A673 (cell line): ENCODE data around the gene TMEM109. TPM values are rescaled to one million over a fixed set of nuclear protein-coding genes. Genes with fewer than 3 reads are reported as not detected.

Experiments used
- BruUV-seq: library from RNA; stranded (reverse); fragments of 400-500 nt; replicated peaks from 2 replicates; lab custom pipeline; 2021; lab: Mats Ljungman, UMichigan
- CTCF ChIA-PET: fragments of 300-600 bp; sonication (Branson Sonifier 250); formaldehyde crosslinking; loops from one replicate; lab custom pipeline; 2022; ENCODE audit warnings: antibody characterized with exemption; lab: Charles Lee
- POLR2A ChIA-PET: fragments of 300-600 bp; sonication (Branson Sonifier 250); formaldehyde crosslinking; loops from one replicate; lab custom pipeline; 2022; ENCODE audit warnings: antibody characterized with exemption; ENCODE audit not compliant: low non-redundant PET; lab: Charles Lee
- DNase-seq: peaks from one replicate; pipeline ENCODE4 v3.0.0-alpha.2; 2015; ENCODE audit warnings: low spot score
- H3K27ac ChIP-seq: fragments of 200-600 bp; sonication (generic); 2 replicates; pipeline ENCODE4 v1.5.1; 2016; ENCODE audit warnings: mixed run types, low read depth, mild to moderate bottlenecking, mixed read lengths, antibody characterized with exemption, low read length; ENCODE audit not compliant: poor library complexity, severe bottlenecking
- H3K27me3 ChIP-seq: fragments of 200-600 bp; sonication (generic); replicated peaks from 2 replicates; pipeline ENCODE4 v1.6.1; 2017; ENCODE audit warnings: mixed run types, low read depth, mild to moderate bottlenecking, mixed read lengths, antibody characterized with exemption, low read length; ENCODE audit not compliant: insufficient read depth, poor library complexity
- H3K36me3 ChIP-seq: fragments of 200-600 bp; sonication (generic); 2 replicates; pipeline ENCODE4 v1.6.1; 2016; ENCODE audit warnings: mixed run types, mild to moderate bottlenecking, mixed read lengths, antibody characterized with exemption, low read length; ENCODE audit not compliant: insufficient read depth, poor library complexity, severe bottlenecking
- H3K4me1 ChIP-seq: fragments of 200-600 bp; sonication (generic); 2 replicates; pipeline ENCODE4 v1.6.1; 2017; ENCODE audit warnings: mixed run types, mild to moderate bottlenecking, mixed read lengths, antibody characterized with exemption, low read length; ENCODE audit not compliant: insufficient read depth, poor library complexity, severe bottlenecking
- H3K4me3 ChIP-seq: fragments of 200-600 bp; sonication (generic); 2 replicates; pipeline ENCODE4 v1.5.1; 2016; ENCODE audit warnings: low read depth, mixed run types, mild to moderate bottlenecking, mixed read lengths, low read length; ENCODE audit not compliant: poor library complexity, severe bottlenecking
- H3K9me3 ChIP-seq: fragments of 200-600 bp; sonication (generic); 2 replicates; pipeline ENCODE4 v1.6.1; 2016; ENCODE audit warnings: mixed run types, low read depth, mild to moderate bottlenecking, mixed read lengths, antibody characterized with exemption, low read length; ENCODE audit not compliant: poor library complexity, severe bottlenecking
- CTCF ChIP-seq: fragments of 300-800, 200-600 bp; sonication (generic); conservative IDR thresholded peaks from 2 replicates; pipeline ENCODE4 v1.5.1; 2017; ENCODE audit warnings: low read depth, mild to moderate bottlenecking, antibody characterized with exemption, low read length, moderate library complexity, mixed read lengths
- EZH2 ChIP-seq: fragments of 200-600 bp; sonication (generic); IDR thresholded peaks from 2 replicates; pipeline ENCODE4 v1.6.1; 2017; ENCODE audit warnings: borderline replicate concordance, low read depth, mild to moderate bottlenecking, mixed read lengths, antibody characterized with exemption, low read length; ENCODE audit not compliant: poor library complexity, severe bottlenecking
- intact Hi-C: fragments of 100-400 bp; cut with micrococcal nuclease; formaldehyde crosslinking; loops from one replicate; pipeline ENCODE4 v1.10.0; 2022; ENCODE audit not compliant: unreplicated experiment
- total RNA-seq: library from RNA; stranded (reverse); gene quantifications from 2 replicates; pipeline ENCODE4 v1.2.3, GENCODE V29; 2021

Gene TMEM109
- total RNA-seq, 1 experiment from 2014 or later: 169 TPM

GRCh38 chr11:60950933-60951605 lies 37.1 kb downstream of the TMEM109 start:
- Histone ChIP-seq H3K9me3 (no peaks in the 10 kb centered on the region), H3K27ac (no peak overlapping the region), H3K4me1 (no peaks in the 10 kb centered on the region), H3K36me3 (no peaks in the 10 kb centered on the region), H3K27me3 (no peaks in the 10 kb centered on the region), H3K4me3 (no peak overlapping the region)
- POLR2A ChIA-PET: interaction anchor here (0.6 kb wide), 1 partner anchor 77 kb away, joined by 4 read pairs; no protein-coding TSS in a partner anchor
- CTCF ChIA-PET: no interaction called here
- BruUV-seq: no TSS peak
- intact Hi-C loops: no loop called here
- TF ChIP-seq CTCF (no peak), EZH2 (no peak)
- no peak for DNase-seq

GRCh38 chr11:60951606-60951903 lies 37.6 kb downstream of the TMEM109 start:
- POLR2A ChIA-PET: no interaction called here
- H3K27me3 ChIP-seq: no peaks in the 10 kb centered on the region
- DNase-seq: no peak
- intact Hi-C loops: no loop called here
- CTCF ChIA-PET: no interaction called here
- H3K27ac ChIP-seq: no peak overlapping the region
- H3K9me3 ChIP-seq: no peaks in the 10 kb centered on the region
- H3K4me3 ChIP-seq: no peak overlapping the region
- TF ChIP-seq CTCF (no peak), EZH2 (no peak)
- no peaks in the 10 kb centered on the region for H3K4me1 ChIP-seq
- BruUV-seq: no TSS peak
- H3K36me3 ChIP-seq: no peaks in the 10 kb centered on the region

GRCh38 chr11:60951904-60952741 lies 38.2 kb downstream of the TMEM109 start, which contains the start of gene SLC15A3:
Gene SLC15A3 (minus strand): TSS chr11:60952176. CDS start chr11:60951551, 625 bp downstream.
- CTCF ChIA-PET: no interaction called here
- no TSS peak for BruUV-seq
- POLR2A ChIA-PET: no interaction called here
- H3K4me1 ChIP-seq: no peaks in the 10 kb centered on the region
- no peaks in the 10 kb centered on the region for H3K36me3 ChIP-seq
- no peaks in the 10 kb centered on the region for H3K9me3 ChIP-seq
- DNase-seq: no peak
- no peaks in the 10 kb centered on the region for H3K27me3 ChIP-seq
- no peak for TF ChIP-seq EZH2
- TF ChIP-seq CTCF: no peak
- no peak within 1 kb of the TSS for H3K4me3 ChIP-seq
- intact Hi-C loops: no loop called here
- no peak within 1 kb of the TSS for H3K27ac ChIP-seq
